GM21447 (cell line): ENCODE measurements around the gene WASF3.
"Not testable (repeated sequence)": the region's sequence is repeated elsewhere in the genome, so short reads cannot be mapped to it uniquely, and the experiment has no call there.

Experiments
- ATAC-seq: cut with Tn5 transposase; IDR thresholded peaks from one replicate; pipeline ENCODE4 v1.9.1; 2021; ENCODE audit not compliant: unreplicated experiment

WASF3 gene

DNA sequence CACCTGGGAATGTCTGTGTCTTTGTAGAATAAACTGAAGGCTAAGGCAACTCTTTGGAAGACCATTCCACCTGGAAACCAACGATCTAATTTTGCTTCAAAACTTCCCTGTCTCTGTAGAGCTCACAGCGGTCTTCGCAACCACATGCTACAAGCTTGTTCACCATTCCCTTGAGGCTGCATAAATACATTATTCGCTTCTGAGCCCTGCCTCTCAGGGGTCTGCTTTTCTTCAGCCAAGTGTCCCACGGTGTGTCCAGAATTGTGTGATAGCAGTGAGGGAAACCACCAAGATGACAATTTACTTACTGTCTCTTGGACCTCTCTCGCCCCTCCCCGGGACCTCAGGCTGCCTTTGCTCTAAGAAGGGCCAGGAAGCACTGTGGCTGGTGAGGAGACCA, 152.0 kb downstream of the WASF3 start:
- ATAC-seq: no peak

DNA sequence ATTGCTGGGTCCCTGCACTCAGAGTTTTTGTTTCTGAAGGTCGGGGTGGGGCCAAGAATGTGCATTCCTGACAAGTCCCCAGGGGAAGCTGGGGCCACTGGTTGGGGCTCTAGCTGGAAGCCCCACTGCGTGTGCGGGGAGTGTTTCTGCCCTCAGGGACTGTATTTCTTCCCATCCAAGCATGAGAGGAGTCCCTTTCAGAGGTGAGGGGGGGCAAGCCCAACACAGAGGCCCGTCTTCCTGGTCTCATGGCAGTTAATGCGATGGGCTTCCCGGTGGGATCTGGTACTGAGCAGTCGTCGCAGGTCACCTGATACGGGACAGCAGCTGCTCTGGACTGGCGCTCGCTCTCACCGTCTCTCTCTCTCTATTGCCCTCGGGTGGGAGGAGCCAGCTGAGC, 152.7 kb downstream of the WASF3 start:
- no peak for ATAC-seq

- no peak for ATAC-seq
Observed at GRCh38 chr13:26711211-26711610, 153.7 kb downstream of the WASF3 start.

GRCh38 chr13:26713341-26713740, 155.9 kb downstream of the WASF3 start:
- ATAC-seq: no peak

DNA sequence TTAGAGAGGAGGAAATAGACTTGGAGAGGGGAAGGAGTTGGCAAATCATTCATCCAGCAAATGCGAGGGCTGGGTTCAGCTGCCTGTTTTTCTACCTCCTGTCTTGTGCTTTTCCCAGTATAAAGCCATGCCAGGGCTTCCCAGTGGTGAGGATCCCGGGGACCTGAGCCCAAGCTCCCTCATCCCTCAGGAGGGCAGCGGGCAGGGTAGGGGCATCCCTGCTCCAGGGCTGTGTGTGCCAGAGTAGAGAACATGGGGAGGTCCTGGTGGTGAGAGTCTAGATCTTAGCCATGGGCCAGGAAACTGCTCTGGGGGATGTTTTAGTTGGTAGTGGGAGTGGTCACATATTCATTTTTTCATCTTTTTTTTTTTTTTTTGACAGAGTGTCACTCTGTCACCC, 159.5 kb downstream of the WASF3 start:
- no peak for ATAC-seq

DNA sequence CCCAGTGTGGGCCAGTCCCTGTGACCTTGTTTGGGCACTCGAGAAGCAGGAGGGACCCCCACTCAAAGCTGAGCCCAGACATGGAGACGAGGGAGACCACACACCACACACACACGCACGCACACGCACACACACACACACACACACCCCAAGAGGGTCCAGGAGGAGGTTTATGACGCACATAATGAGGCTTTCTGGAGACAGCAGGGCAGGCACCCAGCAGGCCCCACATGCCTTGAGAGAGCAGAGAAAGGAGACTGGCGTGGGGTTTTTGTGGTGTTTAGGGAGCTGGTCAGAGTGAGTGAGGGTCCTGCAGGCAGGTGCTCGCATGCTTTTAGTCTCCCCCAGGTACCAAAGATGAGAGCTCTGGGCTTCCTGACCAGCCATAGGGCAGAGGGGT, 160.7 kb downstream of the WASF3 start:
- ATAC-seq: no peak

- ATAC-seq: no peak
Observed at GRCh38 chr13:26718872-26719271, 161.4 kb downstream of the WASF3 start.

DNA sequence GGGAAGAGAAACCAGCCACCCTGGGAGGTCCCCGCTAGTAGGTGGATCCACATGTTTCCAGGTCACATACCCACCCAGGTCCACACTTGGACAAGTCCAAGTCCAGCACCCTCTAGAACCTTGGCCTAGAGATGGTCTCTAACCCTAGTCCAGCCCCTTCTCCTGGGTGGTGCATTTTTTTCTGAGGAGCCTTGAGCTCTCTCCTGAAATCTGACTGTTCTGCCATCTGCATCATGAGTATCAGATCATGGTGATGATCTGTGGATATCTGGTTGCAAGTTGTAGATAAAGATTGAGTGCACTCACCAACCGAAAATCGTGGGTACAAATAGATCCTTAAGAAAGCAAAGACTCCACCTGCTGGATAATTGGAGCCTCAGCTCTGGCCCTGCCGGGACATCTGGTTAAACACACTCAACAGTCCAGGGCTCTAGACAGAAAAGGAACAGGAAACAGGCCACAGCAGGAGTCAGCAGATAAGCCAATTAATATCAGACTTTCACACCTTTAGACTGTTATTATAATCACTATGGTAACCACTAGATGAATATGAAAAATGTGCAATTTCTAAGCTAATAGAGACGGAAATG, 162.0 kb downstream of the WASF3 start:
- no peak for ATAC-seq

DNA sequence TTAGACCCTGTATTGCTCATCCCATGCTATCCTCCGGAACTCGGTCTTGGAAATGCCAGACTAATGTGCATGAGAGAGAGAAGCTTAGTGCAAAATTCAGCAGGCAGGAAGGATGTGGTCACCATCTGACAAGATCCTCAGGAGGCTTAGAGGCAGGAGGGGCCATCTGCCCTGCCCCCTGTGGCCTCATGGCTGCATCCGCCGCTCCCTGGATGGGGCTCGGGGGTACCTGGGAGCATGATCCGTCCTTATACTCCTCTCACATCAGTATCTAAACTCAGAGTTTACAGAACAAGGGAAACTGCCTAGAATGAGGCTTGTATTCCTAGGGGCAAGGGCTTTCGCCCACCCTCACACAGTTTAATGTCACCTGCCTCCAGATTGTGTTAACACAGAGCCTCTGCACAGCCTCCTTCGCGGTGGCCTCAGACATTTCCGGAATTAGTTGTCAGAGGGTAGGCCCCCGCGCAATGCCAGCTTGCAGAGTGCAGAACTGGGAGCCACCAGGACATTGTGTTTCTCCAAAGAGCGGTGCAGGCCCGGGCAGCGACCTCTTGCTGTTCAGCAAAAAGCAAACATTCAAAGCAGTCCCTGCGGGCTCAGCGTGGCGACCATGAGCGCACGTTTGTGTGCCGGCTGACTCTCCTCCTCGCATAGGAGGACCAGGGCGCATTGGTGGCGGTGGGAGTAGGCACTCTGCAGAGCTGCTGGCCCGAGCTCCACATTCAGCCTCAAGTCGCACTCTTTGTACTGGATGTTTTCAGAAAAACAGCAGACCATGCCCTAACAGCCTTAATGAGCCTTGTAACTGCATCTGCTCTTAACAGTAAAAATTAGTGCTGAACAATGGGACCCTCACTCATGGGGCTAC, 164.0 kb downstream of the WASF3 start:
- no peak for ATAC-seq

DNA sequence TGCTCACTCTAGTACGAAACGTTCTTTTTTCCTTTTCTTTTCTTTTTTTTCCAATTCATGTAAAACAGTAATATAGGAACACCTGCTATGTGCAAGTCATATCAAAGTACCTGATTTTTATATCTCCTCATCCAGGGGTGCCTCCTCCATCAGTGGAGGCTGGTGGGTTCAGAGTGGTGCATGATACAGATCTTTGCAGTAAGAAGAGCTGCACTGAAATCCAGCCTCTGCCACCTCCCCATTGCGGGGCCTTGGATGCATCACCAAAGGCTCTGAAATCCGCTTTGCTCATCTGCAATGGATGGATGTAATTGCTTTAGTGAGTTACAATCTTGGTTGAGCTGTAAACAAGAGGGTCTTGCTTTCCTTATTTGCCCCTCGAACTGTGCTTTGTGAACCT, 164.8 kb downstream of the WASF3 start:
- ATAC-seq: no peak

DNA sequence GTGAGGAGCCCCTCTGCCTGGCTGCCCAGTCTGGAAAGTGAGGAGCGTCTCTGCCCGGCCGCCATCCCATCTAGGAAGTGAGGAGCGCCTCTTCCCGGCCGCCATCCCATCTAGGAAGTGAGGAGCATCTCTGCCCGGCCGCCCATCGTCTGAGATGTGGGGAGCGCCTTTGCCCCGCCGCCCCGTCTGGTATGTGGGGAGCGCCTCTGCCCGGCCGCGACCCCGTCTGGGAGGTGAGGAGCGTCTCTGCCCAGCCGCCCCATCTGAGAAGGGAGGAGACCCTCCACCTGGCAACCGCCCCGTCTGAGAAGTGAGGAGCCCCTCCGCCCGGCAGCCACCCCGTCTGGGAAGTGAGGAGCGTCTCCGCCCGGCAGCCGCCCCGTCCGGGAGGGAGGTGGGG, 166.1 kb downstream of the WASF3 start:
- not testable (repeated sequence) for ATAC-seq

DNA sequence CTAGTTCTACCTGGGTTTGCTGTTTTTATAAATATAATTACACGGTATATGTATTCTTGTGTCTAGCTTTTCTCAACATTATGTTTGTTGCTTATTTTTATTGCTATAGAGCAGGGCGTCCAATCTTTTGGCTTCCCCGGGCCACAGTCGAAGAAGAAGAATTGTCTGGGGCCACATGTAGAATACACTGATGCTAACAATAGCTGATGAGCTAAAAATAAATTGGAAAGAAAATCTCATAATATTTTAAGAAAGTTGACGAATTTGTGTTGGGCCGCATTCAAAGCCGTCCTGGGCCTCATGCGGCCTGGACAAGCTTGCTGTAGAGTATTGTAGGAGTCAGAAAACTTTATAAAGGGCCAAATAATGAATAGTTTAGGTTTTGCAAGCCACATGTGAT, 169.2 kb downstream of the WASF3 start:
- ATAC-seq: no peak

- no peak for ATAC-seq
Observed at GRCh38 chr13:26727122-26727521, 169.6 kb downstream of the WASF3 start.

DNA sequence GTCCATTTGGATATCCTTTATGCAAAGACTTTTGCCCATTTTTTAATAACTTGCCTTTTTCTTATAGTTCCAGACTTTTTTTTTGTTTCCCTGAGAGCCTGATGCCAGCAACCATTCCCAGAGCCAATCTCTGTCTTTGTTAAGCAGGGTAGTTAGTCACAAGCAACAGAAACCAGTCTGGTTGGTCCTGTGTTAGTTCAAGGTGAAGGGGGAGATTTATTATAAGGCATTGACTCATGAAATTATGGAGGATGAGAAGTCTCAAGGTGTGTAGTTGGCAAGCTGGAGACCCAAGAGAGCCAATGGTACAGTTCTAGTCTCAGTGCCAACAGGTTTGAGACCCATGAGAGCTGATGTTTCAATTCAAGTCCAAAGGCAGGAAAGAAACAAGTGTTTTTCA, 170.2 kb downstream of the WASF3 start:
- ATAC-seq: no peak

GRCh38 chr13:26735677-26736076, 178.2 kb downstream of the WASF3 start:
- no peak for ATAC-seq
